Duodenal mucosa (tissue), 2 donors: Measurements from ENCODE around the gene ANKRD13D.

Experiments
- H3K27ac ChIP-seq: one replicate; pipeline ENCODE4 v1.7.0; 2013; ENCODE audit warnings: low read depth, low read length
- H3K27me3 ChIP-seq, 2 donors: one replicate each; pipeline ENCODE4 v1.7.0; 2013; ENCODE audit warnings: low read length in 2 of 2, control low read depth in 1 of 2; ENCODE audit not compliant: insufficient read depth in 2 of 2, control insufficient read depth in 1 of 2
- H3K36me3 ChIP-seq, 2 donors: one replicate each; pipeline ENCODE4 v1.7.0; 2013; ENCODE audit warnings: low read length in 2 of 2, control low read depth in 1 of 2; ENCODE audit not compliant: insufficient read depth in 2 of 2, control insufficient read depth in 1 of 2
- H3K4me1 ChIP-seq, 2 donors: one replicate each; pipeline ENCODE4 v1.7.0; 2013; ENCODE audit warnings: low read length in 2 of 2, control low read depth in 1 of 2; ENCODE audit not compliant: insufficient read depth in 2 of 2, control insufficient read depth in 1 of 2
- H3K4me3 ChIP-seq, 2 donors: one replicate each; pipeline ENCODE4 v1.7.0; 2013; ENCODE audit warnings: low read length in 2 of 2, low read depth in 1 of 2
- H3K9ac ChIP-seq, 2 donors: one replicate each; pipeline ENCODE4 v1.7.0; 2013; ENCODE audit warnings: low read length in 2 of 2, low read depth in 1 of 2
- H3K9me3 ChIP-seq, 2 donors: one replicate each; pipeline ENCODE4 v1.7.0; 2013; ENCODE audit warnings: low read length in 2 of 2, control low read depth in 1 of 2; ENCODE audit not compliant: control insufficient read depth in 1 of 2

ANKRD13D gene

DNA sequence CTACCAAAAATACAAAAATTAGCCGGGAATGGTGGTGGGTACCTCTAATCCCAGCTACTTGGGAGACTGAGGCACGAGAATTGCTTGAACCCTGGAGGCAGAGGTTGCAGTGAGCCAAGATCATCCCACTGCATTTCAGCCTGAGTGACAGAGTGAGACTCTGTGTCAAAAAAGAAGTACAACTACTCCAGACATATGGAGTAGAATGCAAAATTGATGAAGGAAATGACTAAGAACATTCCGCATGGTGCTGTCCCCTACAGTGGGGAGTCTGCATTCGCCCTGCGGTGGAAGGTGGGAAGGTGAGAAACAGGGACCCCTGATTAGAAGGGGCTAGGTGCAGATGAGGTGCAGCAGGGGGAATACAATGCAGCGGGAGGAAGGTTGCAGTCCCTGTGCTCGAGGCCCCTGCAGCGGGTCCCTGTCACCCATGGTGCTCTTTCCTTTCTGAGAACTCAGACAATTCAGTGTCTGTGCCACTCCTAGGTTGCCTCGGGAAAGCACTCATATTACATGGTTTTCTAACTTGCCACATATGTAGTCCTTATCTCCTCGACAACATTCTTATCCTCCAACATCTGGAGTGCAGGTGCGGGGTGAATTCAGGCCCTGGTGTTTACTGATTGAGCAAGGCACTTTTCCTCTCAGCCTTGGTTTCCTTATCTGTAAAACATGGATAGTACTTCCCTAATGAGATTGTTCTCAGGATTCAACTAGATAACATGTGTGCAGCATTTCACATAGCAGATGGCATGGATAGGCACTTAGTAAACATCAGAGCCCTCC is 59.1 kb downstream of the ANKRD13D start:
- H3K27me3 ChIP-seq: no peaks in the 10 kb centered on the region
- H3K27ac ChIP-seq: no peak overlapping the region
- H3K9me3 ChIP-seq: no peaks in the 10 kb centered on the region
- no peak overlapping the region for H3K9ac ChIP-seq
- no peaks in the 10 kb centered on the region for H3K36me3 ChIP-seq
- peaks cover 40 to 56% of the 10 kb centered on the region in 2 donors for H3K4me1 ChIP-seq
- no peak overlapping the region for H3K4me3 ChIP-seq

- no peak overlapping the region for H3K4me3 ChIP-seq
- H3K27ac ChIP-seq: no peak overlapping the region
- peaks cover 43 to 58% of the 10 kb centered on the region in 2 donors for H3K4me1 ChIP-seq
- H3K9me3 ChIP-seq: no peaks in the 10 kb centered on the region
- no peak overlapping the region for H3K9ac ChIP-seq
- H3K27me3 ChIP-seq: no peaks in the 10 kb centered on the region
- H3K36me3 ChIP-seq: no peaks in the 10 kb centered on the region
Observed at GRCh38 chr11:67349036-67349435, 59.9 kb downstream of the ANKRD13D start.

GRCh38 chr11:67349457-67349856 is 60.4 kb downstream of the ANKRD13D start:
- Histone ChIP-seq H3K27me3 (no peaks in the 10 kb centered on the region), H3K9me3 (no peaks in the 10 kb centered on the region), H3K36me3 (no peaks in the 10 kb centered on the region), H3K4me1 (peaks cover 47 to 62% of the 10 kb centered on the region in 2 donors), H3K9ac (no peak overlapping the region), H3K27ac (no peak overlapping the region), H3K4me3 (no peak overlapping the region)

- H3K36me3 ChIP-seq: no peaks in the 10 kb centered on the region
- no peak overlapping the region for H3K27ac ChIP-seq
- no peaks in the 10 kb centered on the region for H3K9me3 ChIP-seq
- H3K4me1 ChIP-seq: peaks cover 51 to 67% of the 10 kb centered on the region in 2 donors
- no peak overlapping the region for H3K9ac ChIP-seq
- no peaks in the 10 kb centered on the region for H3K27me3 ChIP-seq
- no peak overlapping the region for H3K4me3 ChIP-seq
Observed at GRCh38 chr11:67349928-67350465, 60.9 kb downstream of the ANKRD13D start.

- peak overlapping the region; percentile 4 for H3K27ac ChIP-seq
- peak overlapping the region; percentile 28 to 39 for H3K9ac ChIP-seq
- H3K4me1 ChIP-seq: peaks cover 52 to 67% of the 10 kb centered on the region in 2 donors
- no peaks in the 10 kb centered on the region for H3K9me3 ChIP-seq
- H3K27me3 ChIP-seq: no peaks in the 10 kb centered on the region
- peak overlapping the region in 1 of 2 donors; percentile 36 for H3K4me3 ChIP-seq
- no peaks in the 10 kb centered on the region for H3K36me3 ChIP-seq
Observed at GRCh38 chr11:67351275-67352005, 62.3 kb downstream of the ANKRD13D start.
